Renal cortical epithelial cell (primary cell): Measurements from ENCODE around the gene AP3M1. TPM values are rescaled to one million over a fixed set of nuclear protein-coding genes. Genes with fewer than 3 reads are reported as not detected.
"Not testable (repeated sequence)": the region's sequence is repeated elsewhere in the genome, so short reads cannot be mapped to it uniquely, and the experiment has no call there.

Source experiments
- DNase-seq: peaks from one replicate; pipeline ENCODE4 v3.0.0-alpha.2; 2011; ENCODE audit warnings: low read depth
- total RNA-seq: library from RNA; depleted of rRNA; stranded (reverse); fragments of >200 nt; gene quantifications from 2 replicates; pipeline ENCODE4 v1.2.3, GENCODE V29; 2014

The AP3M1 gene
- total RNA-seq, 1 donor from 2014 or later, result 48.7 TPM

- DNase-seq, result no peak
Observed at GRCh38 chr10:74163319-74164068, 12.9 kb upstream of the AP3M1 start.

GRCh38 chr10:74160013-74160412, 9.4 kb upstream of the AP3M1 start:
- no peak for DNase-seq

GRCh38 chr10:74156919-74157289, 6.3 kb upstream of the AP3M1 start:
- DNase-seq, result no peak

GRCh38 chr10:74153676-74154075, 3.0 kb upstream of the AP3M1 start:
- no peak for DNase-seq

- DNase-seq, result peak; percentile 57
Observed at GRCh38 chr10:74153123-74153522, 2.5 kb upstream of the AP3M1 start.

- DNase-seq, result no peak
Observed at GRCh38 chr10:74151879-74152722, 1.5 kb upstream of the AP3M1 start.

GRCh38 chr10:74150990-74151878, 606 bp upstream of the AP3M1 start, which contains the start of gene ADK:
TSS of gene ADK (plus strand) at chr10:74151221. CDS start at chr10:74151279, 58 bp downstream.
- peak; percentile 93 for DNase-seq

- not testable (repeated sequence) for DNase-seq
Observed at GRCh38 chr10:74146980-74147379, 3.6 kb downstream of the AP3M1 start.

- DNase-seq, result peak; percentile 78
Observed at GRCh38 chr10:74145133-74145532, 5.5 kb downstream of the AP3M1 start.

GRCh38 chr10:74140553-74140952, 10.1 kb downstream of the AP3M1 start:
- no peak for DNase-seq

GRCh38 chr10:74139981-74140380, 10.6 kb downstream of the AP3M1 start:
- DNase-seq, result no peak

- not testable (repeated sequence) for DNase-seq
Observed at GRCh38 chr10:74138596-74138995, 12.0 kb downstream of the AP3M1 start.

GRCh38 chr10:74137992-74138391, 12.6 kb downstream of the AP3M1 start:
- no peak for DNase-seq

GRCh38 chr10:74135452-74135851, 15.2 kb downstream of the AP3M1 start:
- no peak for DNase-seq

- no peak for DNase-seq
Observed at GRCh38 chr10:74133923-74134820, 16.5 kb downstream of the AP3M1 start.

- DNase-seq, result no peak
Observed at GRCh38 chr10:74123081-74123480, 27.5 kb downstream of the AP3M1 start.

GRCh38 chr10:74122060-74122459, 28.6 kb downstream of the AP3M1 start:
- DNase-seq, result no peak

- no peak for DNase-seq
Observed at GRCh38 chr10:74121368-74121767, 29.3 kb downstream of the AP3M1 start.

GRCh38 chr10:74120911-74121310, 29.7 kb downstream of the AP3M1 start:
- DNase-seq, result no peak

GRCh38 chr10:74118804-74119203, 31.8 kb downstream of the AP3M1 start:
- no peak for DNase-seq

GRCh38 chr10:74117738-74118137, 32.9 kb downstream of the AP3M1 start:
- DNase-seq, result no peak
